ENCODE results near the gene MED25.
"Not testable (repeated sequence)": the region's sequence is repeated elsewhere in the genome, so short reads cannot be mapped to it uniquely, and the experiment has no call there.

MED25 gene

DNA sequence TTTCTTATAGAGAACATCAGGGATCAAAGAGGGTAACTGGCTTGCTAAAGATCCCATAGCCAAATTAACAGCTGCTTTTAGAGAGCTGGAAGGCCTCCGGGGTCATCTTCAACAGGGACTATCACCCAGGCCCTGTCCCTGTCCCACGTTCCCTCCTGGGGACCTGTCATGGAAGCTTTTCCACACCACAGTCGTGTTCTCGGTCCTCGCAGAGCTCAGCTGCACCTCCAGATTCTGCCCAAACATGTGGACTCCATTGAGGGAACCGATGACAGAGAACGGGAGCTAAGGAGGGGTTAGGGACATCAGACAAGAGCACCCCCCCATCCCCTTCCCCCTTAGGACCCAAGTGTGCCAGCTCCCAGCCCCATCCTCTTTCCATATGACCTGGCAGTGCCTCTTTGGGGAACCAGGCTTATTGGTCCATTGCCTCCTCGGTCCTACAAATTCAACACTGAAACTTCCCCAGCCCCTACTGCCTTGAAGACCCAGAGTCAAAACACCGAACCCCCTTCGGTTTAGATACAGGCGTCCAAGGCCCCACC lies 5.6 kb upstream of the MED25 start:
- DNase-seq (ENCODE audit: low read depth) = no peak
- TF ChIP-seq MYC (IDR thresholded peaks at IDR 0.05; ENCODE audit: low read depth, low read length) (no peak), POLR2A (IDR thresholded peaks at IDR 0.05; ENCODE audit: extremely low read depth, insufficient read length) (no peak)
- TF ChIP-seq, protein P1, sequence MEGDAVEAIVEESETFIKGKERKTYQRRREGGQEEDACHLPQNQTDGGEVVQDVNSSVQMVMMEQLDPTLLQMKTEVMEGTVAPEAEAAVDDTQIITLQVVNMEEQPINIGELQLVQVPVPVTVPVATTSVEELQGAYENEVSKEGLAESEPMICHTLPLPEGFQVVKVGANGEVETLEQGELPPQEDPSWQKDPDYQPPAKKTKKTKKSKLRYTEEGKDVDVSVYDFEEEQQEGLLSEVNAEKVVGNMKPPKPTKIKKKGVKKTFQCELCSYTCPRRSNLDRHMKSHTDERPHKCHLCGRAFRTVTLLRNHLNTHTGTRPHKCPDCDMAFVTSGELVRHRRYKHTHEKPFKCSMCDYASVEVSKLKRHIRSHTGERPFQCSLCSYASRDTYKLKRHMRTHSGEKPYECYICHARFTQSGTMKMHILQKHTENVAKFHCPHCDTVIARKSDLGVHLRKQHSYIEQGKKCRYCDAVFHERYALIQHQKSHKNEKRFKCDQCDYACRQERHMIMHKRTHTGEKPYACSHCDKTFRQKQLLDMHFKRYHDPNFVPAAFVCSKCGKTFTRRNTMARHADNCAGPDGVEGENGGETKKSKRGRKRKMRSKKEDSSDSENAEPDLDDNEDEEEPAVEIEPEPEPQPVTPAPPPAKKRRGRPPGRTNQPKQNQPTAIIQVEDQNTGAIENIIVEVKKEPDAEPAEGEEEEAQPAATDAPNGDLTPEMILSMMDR (IDR thresholded peaks at IDR 0.05; ENCODE audit: low read depth, low read length) = no peak
- TF ChIP-seq, protein P2, sequence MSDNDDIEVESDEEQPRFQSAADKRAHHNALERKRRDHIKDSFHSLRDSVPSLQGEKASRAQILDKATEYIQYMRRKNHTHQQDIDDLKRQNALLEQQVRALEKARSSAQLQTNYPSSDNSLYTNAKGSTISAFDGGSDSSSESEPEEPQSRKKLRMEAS (IDR thresholded peaks at IDR 0.05; ENCODE audit: low read depth, low read length) = no peak
- H3K4me3 ChIP-seq (ENCODE audit: low read depth, low read length) = peak overlapping the region; percentile 67

DNA sequence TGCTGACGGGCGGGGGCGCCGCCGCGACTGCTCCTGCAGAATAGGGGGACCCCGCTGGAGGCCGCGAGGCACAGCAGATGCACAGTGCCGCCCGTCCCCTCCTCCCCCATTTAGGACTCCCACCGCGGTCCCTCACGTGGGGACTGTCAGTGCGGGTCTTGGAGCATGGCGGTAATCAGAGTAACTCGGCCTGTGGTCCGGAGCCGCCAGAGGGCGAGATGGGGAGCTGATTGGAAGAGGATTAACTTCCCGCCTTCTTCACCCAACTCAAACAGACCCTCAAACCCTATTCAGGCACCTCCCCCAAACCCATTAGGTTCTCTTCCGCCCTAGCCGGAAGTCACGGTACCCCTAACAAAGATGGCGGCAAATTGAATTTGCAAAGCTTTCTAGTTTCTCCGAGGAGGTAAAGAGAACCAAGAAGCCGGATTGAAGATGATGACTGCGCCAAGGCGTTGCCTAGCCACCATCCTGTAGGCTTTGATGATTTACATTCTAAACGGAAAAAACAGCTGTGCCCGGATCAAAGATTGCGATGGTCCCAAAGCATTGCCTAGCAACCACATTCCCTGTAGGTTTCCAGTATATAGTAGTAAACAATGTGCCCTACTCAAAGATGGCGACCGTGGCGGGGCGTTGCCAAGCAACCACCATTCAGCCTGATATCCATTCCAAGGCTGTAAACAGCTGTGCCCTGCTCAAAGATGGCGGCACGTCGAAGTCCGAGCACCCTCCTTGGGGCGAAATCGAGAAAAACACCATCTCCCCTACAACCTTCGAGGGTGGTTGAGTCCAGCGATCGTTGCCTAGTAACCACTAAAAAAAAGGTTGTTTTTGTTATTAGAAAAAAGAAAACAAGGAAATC lies 4.9 kb upstream of the MED25 start, which contains the start of gene FUZ:
TSS of gene FUZ (minus strand) at position 296 of the 865 bp plus-strand sequence. CDS start at position 110, 186 bp downstream.
- TF ChIP-seq, protein P1 (IDR thresholded peaks at IDR 0.05; ENCODE audit: low read depth, low read length) = peak; percentile 13
- TF ChIP-seq POLR2A (IDR thresholded peaks at IDR 0.05; ENCODE audit: extremely low read depth, insufficient read length) (peak; percentile 31), MYC (IDR thresholded peaks at IDR 0.05; ENCODE audit: low read depth, low read length) (peak; percentile 79)
- TF ChIP-seq, protein P2 (IDR thresholded peaks at IDR 0.05; ENCODE audit: low read depth, low read length) = peak; percentile 69
- peak; percentile 96 for DNase-seq (ENCODE audit: low read depth)
- peak within 1 kb of the TSS; percentile 67 for H3K4me3 ChIP-seq (ENCODE audit: low read depth, low read length)

DNA sequence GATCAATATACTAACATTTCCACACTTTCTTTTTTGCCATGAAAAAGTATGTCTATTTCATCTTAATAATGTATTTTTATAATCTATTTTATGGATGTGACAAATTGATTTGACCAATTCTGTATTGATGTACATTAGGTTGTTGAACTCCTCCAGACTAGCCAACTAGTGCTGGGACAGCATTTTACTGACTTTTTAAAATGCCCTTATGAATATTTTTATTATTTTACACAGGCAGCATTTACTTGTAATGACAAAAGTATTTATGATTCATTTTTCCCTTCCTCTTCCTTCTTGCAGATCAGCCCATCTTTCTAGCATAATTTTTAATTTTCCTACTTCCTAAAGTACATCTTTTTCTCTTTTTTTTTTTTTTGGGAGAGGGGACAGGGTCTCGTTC lies 4.1 kb upstream of the MED25 start:
- H3K4me3 ChIP-seq (ENCODE audit: low read depth, low read length) = peak overlapping the region; percentile 67
- TF ChIP-seq MYC (IDR thresholded peaks at IDR 0.05; ENCODE audit: low read depth, low read length) = no peak
- TF ChIP-seq, protein P1 (IDR thresholded peaks at IDR 0.05; ENCODE audit: low read depth, low read length) = no peak
- DNase-seq (ENCODE audit: low read depth) = no peak

DNA sequence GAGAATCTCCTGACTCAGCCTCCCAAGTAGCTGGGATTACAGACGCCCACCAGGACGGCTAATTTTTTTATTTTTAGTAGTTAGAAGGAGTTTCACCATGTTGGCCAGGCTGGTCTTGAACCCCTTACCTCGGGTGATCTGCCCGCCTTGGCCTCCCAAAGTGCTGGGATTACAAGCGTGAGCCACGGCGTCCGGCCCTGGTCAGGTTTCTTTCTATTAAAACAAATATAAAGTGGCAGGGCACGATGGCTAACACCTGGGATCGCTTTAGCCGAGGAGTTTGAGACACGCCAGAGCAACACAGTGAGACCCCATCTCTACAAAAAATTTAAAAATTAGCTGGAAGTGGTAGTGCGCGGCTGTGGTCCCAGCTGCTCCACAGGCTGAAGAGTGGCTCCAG lies 1.5 kb upstream of the MED25 start:
- DNase-seq (ENCODE audit: low read depth) = no peak
- H3K4me3 ChIP-seq (ENCODE audit: low read depth, low read length) = no peak overlapping the region

GRCh38 chr19:49818649-49819370 lies 721 bp downstream of the MED25 start:
- TF ChIP-seq, protein P1 (IDR thresholded peaks at IDR 0.05; ENCODE audit: low read depth, low read length) = no peak
- no peak for DNase-seq (ENCODE audit: low read depth)
- H3K4me3 ChIP-seq (ENCODE audit: low read depth, low read length) = peak overlapping the region; percentile 93

More for the DNA sequence above, 1.5 kb upstream of the MED25 start:
- TF ChIP-seq POLR2A (IDR thresholded peaks at IDR 0.05; ENCODE audit: extremely low read depth, insufficient read length) = no peak
- TF ChIP-seq, protein P2 (IDR thresholded peaks at IDR 0.05; ENCODE audit: low read depth, low read length) = no peak
- TF ChIP-seq MYC (IDR thresholded peaks at IDR 0.05; ENCODE audit: low read depth, low read length) = no peak
- TF ChIP-seq, protein P1 (IDR thresholded peaks at IDR 0.05; ENCODE audit: low read depth, low read length) = no peak

DNA sequence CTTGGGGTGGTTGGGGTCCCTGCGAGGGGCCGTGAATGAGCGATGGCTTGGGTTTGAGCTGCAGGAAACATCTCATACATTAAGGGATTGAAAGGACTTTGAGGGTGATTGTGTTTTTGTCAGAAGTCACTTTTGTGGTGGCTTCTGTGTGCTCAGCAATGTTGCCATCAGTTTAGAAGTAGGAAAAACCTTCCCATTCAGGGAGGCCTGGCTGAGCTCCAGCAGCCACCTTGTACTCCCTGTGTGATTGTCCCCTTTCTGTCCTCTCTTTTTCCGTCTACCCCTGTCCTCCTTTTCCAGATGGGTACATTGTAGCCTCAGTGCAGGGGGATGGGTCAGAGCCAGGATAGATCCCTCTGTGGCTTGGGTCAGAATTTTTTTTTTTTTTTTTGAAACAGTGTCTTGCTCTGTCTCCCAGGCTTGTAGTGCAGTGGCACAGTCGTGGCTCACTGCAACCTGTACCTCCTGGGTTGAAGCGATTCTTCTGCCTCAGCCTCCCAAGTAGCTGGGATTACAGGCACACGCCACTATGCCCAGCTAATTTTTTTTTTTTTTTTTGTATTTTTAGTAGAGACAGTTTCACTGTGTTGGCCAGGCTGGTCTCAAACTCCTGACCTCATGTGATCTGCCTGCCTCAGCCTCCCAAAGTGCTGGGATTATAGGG lies 1.5 kb downstream of the MED25 start:
- H3K4me3 ChIP-seq (ENCODE audit: low read depth, low read length) = peak overlapping the region; percentile 93
- DNase-seq (ENCODE audit: low read depth) = not testable (repeated sequence)
